HepG2 (cell line): ENCODE results near the gene TRIM54. TPM values are rescaled to one million over a fixed set of nuclear protein-coding genes. Genes with fewer than 3 reads are reported as not detected.
A peak's percentile ranks its signal among the peaks of the same experiment; 100 is the strongest.

Experiments
- ATAC-seq: fragments of 200-7000 bp; cut with Tn5 transposase; 3 replicates; pipeline ENCODE4 v1.9.1; 2020; ENCODE audit warnings: mild to moderate bottlenecking, moderate library complexity
- Bru-seq: library from RNA; stranded (reverse); fragments of 400-500 nt; gene quantifications from one replicate; lab custom pipeline; 2021; lab: Mats Ljungman, UMichigan
- BruChase-seq, 2 experiments: library from RNA; stranded (reverse); fragments of 400-500 nt; gene quantifications; one replicate each; lab custom pipeline; 2021; lab: Mats Ljungman, UMichigan
- BruUV-seq: library from RNA; stranded (reverse); fragments of 400-500 nt; replicated peaks from 2 replicates; lab custom pipeline; 2021; lab: Mats Ljungman, UMichigan
- CTCF ChIA-PET: fragments of 300-600 bp; formaldehyde crosslinking; extraction: SDS; loops from one replicate; lab custom pipeline; 2021; ENCODE audit warnings: low total read pairs, inconsistent platforms, low intra/inter-chr PET ratio; lab: Yijun Ruan, JAX
- POLR2A ChIA-PET: fragments of 350-600 bp; sonication (Branson Sonifier 250); formaldehyde crosslinking; loops from one replicate; lab custom pipeline; 2020; ENCODE audit warnings: antibody characterized with exemption, inconsistent platforms; lab: Yijun Ruan, JAX
- DNase-seq: peaks from one replicate; pipeline ENCODE4 v3.0.0-alpha.2; 2015; ENCODE audit warnings: low spot score
- FAIRE-seq: peaks from 3 replicates; lab custom pipeline; 2011; peaks lifted over from hg19 to GRCh38; lab: Jason Lieb, UNC
- H2AFZ ChIP-seq: one replicate; pipeline ENCODE4 v1.6.1; 2011; ENCODE audit warnings: low read length, inconsistent platforms
- H3K27ac ChIP-seq: fragments of 300-600 bp; 3 replicates; pipeline ENCODE4 v1.8.0; 2011; ENCODE audit warnings: mixed run types, mild to moderate bottlenecking, mixed read lengths, low read length, inconsistent platforms; ENCODE audit not compliant: insufficient read depth; ENCODE audit errors: extremely low read length
- H3K27me3 ChIP-seq, 2 experiments: fragments of 200-600 bp in 1 of 2; 2 replicates in 1 of 2; 3 replicates in 1 of 2; pipeline versions ENCODE4 v1.6.0 to v1.8.0; 2011; ENCODE audit warnings: low read length in 2 of 2, mild to moderate bottlenecking in 2 of 2, moderate library complexity in 2 of 2, inconsistent platforms in 1 of 2; ENCODE audit not compliant: insufficient read depth in 2 of 2, control insufficient read depth in 1 of 2
- H3K36me3 ChIP-seq, 2 experiments: fragments of 200-600 bp in 1 of 2; replicated peaks in 1 of 2; 2 replicates in 1 of 2; 3 replicates in 1 of 2; pipeline versions ENCODE4 v1.5.1 to v1.8.0; 2011; ENCODE audit warnings: low read length in 2 of 2, inconsistent platforms in 1 of 2; ENCODE audit not compliant: insufficient read depth in 2 of 2, control insufficient read depth in 1 of 2
- H3K4me1 ChIP-seq: 2 replicates; pipeline ENCODE4 v1.5.1; 2012; ENCODE audit warnings: low read length, inconsistent platforms; ENCODE audit not compliant: insufficient read depth
- H3K4me2 ChIP-seq: 2 replicates; pipeline ENCODE4 v1.6.0; 2011; ENCODE audit warnings: low read depth, low read length, inconsistent platforms
- H3K4me3 ChIP-seq, 3 experiments: fragments of 200-600 bp in 1 of 3; sonication (generic), shearing (Covaris generic) in 1 of 3; replicated peaks in 1 of 3; 2 replicates each; pipeline ENCODE4 v1.5.1; 2011 to 2016; ENCODE audit warnings: low read length in 3 of 3, inconsistent platforms in 2 of 3, low read depth in 2 of 3, mild to moderate bottlenecking in 2 of 3, control low read depth in 1 of 3, mixed read lengths in 1 of 3; ENCODE audit not compliant: insufficient read depth in 1 of 3
- H3K79me2 ChIP-seq: one replicate; pipeline ENCODE4 v1.6.1; 2011; ENCODE audit warnings: low read length, inconsistent platforms; ENCODE audit not compliant: insufficient read depth
- H3K9ac ChIP-seq: 2 replicates; pipeline ENCODE4 v1.6.0; 2011; ENCODE audit warnings: mild to moderate bottlenecking, low read depth, low read length, inconsistent platforms; ENCODE audit not compliant: insufficient read depth
- H3K9me3 ChIP-seq: 2 replicates; pipeline ENCODE4 v1.5.1; 2012; ENCODE audit warnings: mild to moderate bottlenecking, low read length
- H4K20me1 ChIP-seq: 2 replicates; pipeline ENCODE4 v1.6.0; 2011; ENCODE audit warnings: inconsistent platforms, mild to moderate bottlenecking, low read length, moderate library complexity; ENCODE audit not compliant: insufficient read depth
- E2F2 ChIP-seq: sonication (generic); formaldehyde crosslinking; IDR thresholded peaks from 2 replicates; pipeline ENCODE4 v1.4.0; 2020; ENCODE audit warnings: missing genetic modification reagents, borderline replicate concordance
- ETV6 ChIP-seq: sonication (generic); formaldehyde crosslinking; conservative IDR thresholded peaks from 2 replicates; pipeline ENCODE4 v1.4.0; 2020; ENCODE audit warnings: missing genetic modification reagents
- KDM6A ChIP-seq: IDR thresholded peaks from 2 replicates; pipeline ENCODE4 v1.6.1; 2016; ENCODE audit warnings: low read depth
- MTA3 ChIP-seq: sonication (generic); formaldehyde crosslinking; IDR thresholded peaks from 2 replicates; pipeline ENCODE4 v1.4.0; 2020; ENCODE audit warnings: missing genetic modification reagents
- MXI1 ChIP-seq: IDR thresholded peaks from 3 replicates; pipeline ENCODE4 v1.6.1; 2012; ENCODE audit warnings: low read depth, low read length, inconsistent platforms, borderline replicate concordance
- NFATC3 ChIP-seq: sonication (generic); formaldehyde crosslinking; IDR thresholded peaks from 2 replicates; pipeline ENCODE4 v1.5.1; 2020; ENCODE audit warnings: mild to moderate bottlenecking, missing genetic modification reagents
- NFYC ChIP-seq: IDR thresholded peaks from 2 replicates; pipeline ENCODE4 v1.6.1; 2016; ENCODE audit warnings: missing genetic modification reagents, missing compliant biosample characterization
- PHF5A ChIP-seq: IDR thresholded peaks from one replicate; pipeline ENCODE4 v1.6.1; 2018; ENCODE audit warnings: low read depth, missing genetic modification reagents; ENCODE audit not compliant: unreplicated experiment
- SAP130 ChIP-seq: IDR thresholded peaks from 2 replicates; pipeline ENCODE4 v1.6.1; 2016; ENCODE audit warnings: low read depth
- ZNF235 ChIP-seq: sonication (generic); formaldehyde crosslinking; IDR thresholded peaks from 2 replicates; pipeline ENCODE4 v1.8.1; 2023; ENCODE audit warnings: mild to moderate bottlenecking, missing genetic modification reagents, borderline replicate concordance
- ZNF367 ChIP-seq: sonication (generic); formaldehyde crosslinking; IDR thresholded peaks from 2 replicates; pipeline ENCODE4 v1.4.0; 2020; ENCODE audit warnings: missing genetic modification reagents, borderline replicate concordance
- ZNF513 ChIP-seq: sonication (generic); formaldehyde crosslinking; conservative IDR thresholded peaks from 2 replicates; pipeline ENCODE4 v1.5.0; 2020; ENCODE audit warnings: missing genetic modification reagents
- ZUFSP ChIP-seq: sonication (generic); formaldehyde crosslinking; IDR thresholded peaks from 2 replicates; pipeline ENCODE4 v1.9.0; 2021; ENCODE audit warnings: missing genetic modification reagents, mild to moderate bottlenecking, borderline replicate concordance
- WGBS: methylation state at CpG from one replicate; pipeline ENCODE4 v1.1.6; 2017; ENCODE audit warnings: low lambda C conversion rate; 5-methylcytosine and 5-hydroxymethylcytosine counted together
- in situ Hi-C: cut with HindIII; loops from 2 replicates; pipeline ENCODE4 v1.10.0; 2017; ENCODE audit warnings: low pct_unique_long_range_greater_than_20kb; ENCODE audit not compliant: extremely low pct_ligation_motif_present
- intact Hi-C: fragments of 100-400 bp; cut with micrococcal nuclease; formaldehyde crosslinking; loops from one replicate; pipeline ENCODE4 v1.10.0; 2022; ENCODE audit not compliant: unreplicated experiment
- long read RNA-seq, 2 experiments: library from RNA in 1 of 2; library from polyadenylated mRNA in 1 of 2; stranded (forward) in 1 of 2; unstranded in 1 of 2; transcript quantifications; one replicate each; pipeline ENCODE4 v2.0.0, GENCODE V29; 2019 to 2022
- polyA minus RNA-seq, 3 experiments: library from RNA; depleted of rRNA, polyadenylated mRNA; stranded (reverse); fragments of >200 nt; gene quantifications; 2 replicates each; pipeline ENCODE4 v1.2.3, GENCODE V29; 2011; ENCODE audit warnings: low replicate concordance in 1 of 3
- polyA plus RNA-seq, 8 experiments: library from polyadenylated mRNA; depleted of rRNA in 3 of 8; stranded (reverse) in 7 of 8; unstranded in 1 of 8; fragments of >200 nt; fragmentation: Illumina TruSeq in 4 of 8; extraction: Trizol in 4 of 8; gene quantifications; 2 replicates each; pipeline versions ENCODE4 v1.2.1 to v1.2.3, GENCODE V29; 2011 to 2016; ENCODE audit warnings: low read depth in 4 of 8, missing spikeins in 1 of 8, mixed read lengths in 1 of 8; ENCODE audit not compliant: insufficient read depth in 1 of 8
- total RNA-seq, 5 experiments: library from RNA; depleted of rRNA; stranded (reverse); fragments of >200 nt; fragmentation: Illumina TruSeq; extraction: Trizol; gene quantifications; 2 replicates each; pipeline ENCODE4 v1.2.3, GENCODE V29; 2016; ENCODE audit warnings: low read depth in 1 of 5

TRIM54 gene
- total RNA-seq (2016; rRNA removed; fragmentation: Illumina TruSeq; extraction: Trizol): 0.07 TPM in 1 of 2 replicates, not detected in the other
- total RNA-seq (2016; cell fraction: cytosol; rRNA removed; fragmentation: Illumina TruSeq; extraction: Trizol; ENCODE audit: low read depth): not detected in 2 replicates
- 0.12 and 0.19 TPM in 2 replicates for total RNA-seq (2016; cell fraction: insoluble cytoplasmic fraction; rRNA removed; fragmentation: Illumina TruSeq; extraction: Trizol)
- total RNA-seq (2016; cell fraction: membrane; rRNA removed; fragmentation: Illumina TruSeq; extraction: Trizol): 0.07 TPM in 1 of 2 replicates, not detected in the other
- total RNA-seq (2016; cell fraction: nucleus; rRNA removed; fragmentation: Illumina TruSeq; extraction: Trizol): 0.65 TPM in 1 of 2 replicates, not detected in the other
- polyA plus RNA-seq (2011; rRNA removed): 0.13 and 0.14 TPM in 2 replicates
- 0.12 and 0.23 TPM in 2 replicates for polyA plus RNA-seq (2011; cell fraction: cytosol; rRNA removed)
- 0.37 and 0.42 TPM in 2 replicates for polyA plus RNA-seq (2011; cell fraction: nucleus; rRNA removed)
- 0.09 and 0.24 TPM in 2 replicates for polyA plus RNA-seq (2012)
- not detected in 2 replicates for polyA plus RNA-seq (2016; cell fraction: cytosol; fragmentation: Illumina TruSeq; extraction: Trizol; ENCODE audit: low read depth)
- polyA plus RNA-seq (2016; cell fraction: insoluble cytoplasmic fraction; fragmentation: Illumina TruSeq; extraction: Trizol; ENCODE audit: low read depth): 0.20 TPM in 1 of 2 replicates, not detected in the other
- polyA plus RNA-seq (2016; cell fraction: membrane; fragmentation: Illumina TruSeq; extraction: Trizol; ENCODE audit: low read depth): not detected in 2 replicates
- 0.52 TPM in 1 of 2 replicates, not detected in the other for polyA plus RNA-seq (2016; cell fraction: nucleus; fragmentation: Illumina TruSeq; extraction: Trizol; ENCODE audit: insufficient read depth, low read depth)
- 1.4 TPM in 1 of 2 replicates, not detected in the other for polyA minus RNA-seq (2011; rRNA and poly(A)+ RNA removed; ENCODE audit: low replicate concordance)
- polyA minus RNA-seq (2011; cell fraction: cytosol; rRNA and poly(A)+ RNA removed): not detected in 2 replicates
- not detected in 2 replicates for polyA minus RNA-seq (2011; cell fraction: nucleus; rRNA and poly(A)+ RNA removed)
- Bru-seq, nascent RNA: percentile 21 among the genes with signal in this experiment
- percentile 19 among the genes with signal in this experiment for BruChase-seq, experiment 1, labeled RNA remaining after a 6-hour chase
- percentile 17 among the genes with signal in this experiment for BruChase-seq, experiment 2, labeled RNA remaining after a 2-hour chase
- long read RNA-seq, experiment 1: 0 reads
- long read RNA-seq, experiment 2: 0 reads

- Histone ChIP-seq H4K20me1 (no peaks in the 10 kb centered on the region), H3K79me2 (no peaks in the 10 kb centered on the region), H3K4me2 (peak within 1 kb of the TSS; percentile 49), H3K4me3 (peak within 1 kb of the TSS in 1 of 3 experiments; percentile 26; a peak in 2 of 6 replicates), H3K9ac (peak within 1 kb of the TSS; percentile 36; the same call in 1 of the 2 replicates), H2AFZ (peak within 1 kb of the TSS; percentile 22), H3K27ac (no peak within 1 kb of the TSS), H3K36me3 (no peaks in the 10 kb centered on the region), H3K9me3 (no peaks in the 10 kb centered on the region), H3K27me3 (peaks cover 0 to 18% of the 10 kb centered on the region in 2 experiments; a peak in 4 of 5 replicates), H3K4me1 (peaks cover 41% of the 10 kb centered on the region)
- DNase-seq (no peak), FAIRE-seq (no peak), ATAC-seq (peak; percentile 60)
- POLR2A ChIA-PET: interaction anchor here (1.3 to 1.6 kb wide), 4 partner anchors 15 to 188 kb away, joined by 3 to 4 read pairs (median 3); partner anchors contain the start of gene MPV17
- in situ Hi-C loops: loop anchor here (5.0 to 10.0 kb wide), 2 partner anchors 185 to 317 kb away; no protein-coding TSS in a partner anchor
- WGBS: 49% methylated on average over 5 of the region's 5 CpGs
- no TSS peak for BruUV-seq
- CTCF ChIA-PET: no interaction called here
- intact Hi-C loops: loop anchor here (2.0 kb wide), 1 partner anchor 17 kb away; no protein-coding TSS in a partner anchor
- no peak for TF ChIP-seq ZNF513 (CRISPR knock-in tag)
- no peak for TF ChIP-seq ETV6 (CRISPR knock-in tag)
- TF ChIP-seq PHF5A (CRISPR knock-in tag): no peak
- no peak for TF ChIP-seq KDM6A (CRISPR knock-in tag)
- no peak for TF ChIP-seq NFATC3 (CRISPR knock-in tag)
- no peak for TF ChIP-seq MTA3
- no peak for TF ChIP-seq ZNF235 (CRISPR knock-in tag)
- TF ChIP-seq SAP130 (CRISPR knock-in tag): no peak
- no peak for TF ChIP-seq ZNF367 (CRISPR knock-in tag)
- TF ChIP-seq ZUFSP (CRISPR knock-in tag): no peak
- no peak for TF ChIP-seq E2F2
- TF ChIP-seq MXI1: no peak
- no peak for TF ChIP-seq NFYC
Observed at GRCh38 chr2:27281855-27282559, at the start of gene TRIM54. TRIM54 (plus strand) TSS chr2:27282429; CDS start chr2:27282732, 303 bp downstream.
